ENCODE results near the gene CDC25B. TPM values are rescaled to one million over a fixed set of nuclear protein-coding genes. Genes with fewer than 3 reads are reported as not detected.

Gene CDC25B
- polyA plus RNA-seq, 2 of the 4 experiments (the other 2 are of a cell fraction) = 136 to 150 TPM

GRCh38 chr20:3820048-3820900, 24.2 kb downstream of the CDC25B start, which contains the start of gene AP5S1 (continued):
- TF ChIP-seq CTCF (IDR thresholded peaks at IDR 0.05) = peak; percentile 100

- H3K27ac ChIP-seq = peak overlapping the region; percentile 91 to 92
- no peak for DNase-seq (ENCODE audit: low read depth in 1 of 2, low spot score in 1 of 2)
- FAIRE-seq = no peak
- 33% methylated on average over 20 of the region's 20 CpGs for WGBS (ENCODE audit: missing lambda C conversion rate)
- TF ChIP-seq KDM5A (IDR thresholded peaks at IDR 0.05) (peak; percentile 31; the same call in 1 of the 2 replicates), CHD2 (IDR thresholded peaks at IDR 0.05; ENCODE audit: low read length, partially characterized antibody) (no peak), KDM1A (IDR thresholded peaks at IDR 0.05; ENCODE audit: low read depth) (no peak), JUNB (IDR thresholded peaks at IDR 0.05) (no peak), HOXB13 (CRISPR knock-in tag; IDR thresholded peaks at IDR 0.05; ENCODE audit: low read depth) (no peak), FOSL2 (IDR thresholded peaks at IDR 0.05) (no peak), FOSL2 (CRISPR knock-in tag; IDR thresholded peaks at IDR 0.05) (0 out of 2 replicates have a peak, but pooled peaks have one; percentile 23), HOXA7 (CRISPR knock-in tag; IDR thresholded peaks at IDR 0.05) (0 out of 2 replicates have a peak, but pooled peaks have one; percentile 53), CBX2 (IDR thresholded peaks at IDR 0.05; ENCODE audit: borderline replicate concordance, low read depth) (no peak)
- peaks cover 28% of the 10 kb centered on the region for H3K4me1 ChIP-seq
- no peak for ATAC-seq
- CTCF ChIA-PET = interaction anchor here (0.6 to 13.5 kb wide), 30 partner anchors 14 to 251 kb away, joined by 3 to 132 read pairs (median 5); partner anchors contain the start of genes ADISSP and MAVS
- peak overlapping the region; percentile 74 for H3K4me2 ChIP-seq
- POLR2A ChIA-PET = interaction anchor here (0.7 to 3.7 kb wide), 12 partner anchors 9 to 264 kb away, joined by 3 to 40 read pairs (median 8); partner anchors contain the start of genes ADISSP, CDC25B, CENPB and SPEF1
- peak overlapping the region; percentile 63 for H3K4me3 ChIP-seq
- H3K9me3 ChIP-seq = no peaks in the 10 kb centered on the region
Measured at GRCh38 chr20:3820901-3821727, 25.0 kb downstream of the CDC25B start.

GRCh38 chr20:3821996-3822395, 25.9 kb downstream of the CDC25B start:
- H3K4me1 ChIP-seq = peaks cover 28% of the 10 kb centered on the region
- no peak for TF ChIP-seq HES2 (IDR thresholded peaks at IDR 0.05)
- TF ChIP-seq HOXA7 (CRISPR knock-in tag; IDR thresholded peaks at IDR 0.05) = no peak
- TF ChIP-seq PHF8 (IDR thresholded peaks at IDR 0.05; ENCODE audit: borderline replicate concordance, low read depth) = no peak
- no peak for TF ChIP-seq RFX5 (IDR thresholded peaks at IDR 0.05)
- no peak for TF ChIP-seq ZNF302 (CRISPR knock-in tag; IDR thresholded peaks at IDR 0.05)
- CTCF ChIA-PET = interaction anchor here (0.9 to 13.5 kb wide), 8 partner anchors 13 to 250 kb away, joined by 3 to 132 read pairs (median 16); partner anchors contain the start of gene ADISSP
- no peak for DNase-seq (ENCODE audit: low read depth in 1 of 2, low spot score in 1 of 2)
- no peak for ATAC-seq
- FAIRE-seq = no peak
- no peak overlapping the region for H3K27ac ChIP-seq
- H3K4me2 ChIP-seq = peak overlapping the region; percentile 74; the same call in 1 of the 3 replicates
- H3K9me3 ChIP-seq = no peaks in the 10 kb centered on the region
- H3K4me3 ChIP-seq = no peak overlapping the region
- WGBS (ENCODE audit: missing lambda C conversion rate) = 93% methylated on average over 14 of the region's 14 CpGs
- POLR2A ChIA-PET = interaction anchor here (3.2 kb wide), 1 partner anchor 26 kb away, joined by 19 read pairs; the partner anchor contains the start of gene CDC25B

GRCh38 chr20:3823881-3824280, 27.8 kb downstream of the CDC25B start:
- H3K4me1 ChIP-seq = peaks cover 16% of the 10 kb centered on the region
- POLR2A ChIA-PET = interaction anchor here (0.6 to 1.0 kb wide), 2 partner anchors 9 to 43 kb away, joined by 3 to 5 read pairs; partner anchors contain the start of gene SPEF1
- no peak overlapping the region for H3K27ac ChIP-seq
- ATAC-seq (no peak), FAIRE-seq (no peak), DNase-seq (ENCODE audit: low read depth in 1 of 2, low spot score in 1 of 2) (no peak)
- H3K9me3 ChIP-seq = no peaks in the 10 kb centered on the region
- 90% methylated on average over 18 of the region's 20 CpGs for WGBS (ENCODE audit: missing lambda C conversion rate)
- no peak overlapping the region for H3K4me3 ChIP-seq
- no peak overlapping the region for H3K4me2 ChIP-seq
- CTCF ChIA-PET = interaction anchor here (1.5 to 13.5 kb wide), 3 partner anchors 11 to 32 kb away, joined by 4 to 132 read pairs (median 128); no protein-coding TSS in a partner anchor
- TF ChIP-seq ZSCAN20 (CRISPR knock-in tag; IDR thresholded peaks at IDR 0.05) (no peak), NFE2L2 (conservative IDR thresholded peaks at IDR 0.05; ENCODE audit: low read length) (no peak), MYC (IDR thresholded peaks at IDR 0.05; ENCODE audit: borderline replicate concordance, low read length) (no peak), FOSL2 (IDR thresholded peaks at IDR 0.05) (no peak), FOSL2 (CRISPR knock-in tag; IDR thresholded peaks at IDR 0.05) (no peak), EP300 (IDR thresholded peaks at IDR 0.05) (no peak), CHD2 (IDR thresholded peaks at IDR 0.05; ENCODE audit: low read length, partially characterized antibody) (no peak), ELK1 (IDR thresholded peaks at IDR 0.05; ENCODE audit: low read depth, low read length) (no peak), RAD21 (conservative IDR thresholded peaks at IDR 0.05 in 1 of 2, IDR thresholded peaks at IDR 0.05 in 1 of 2) (no peak), FOXS1 (CRISPR knock-in tag; IDR thresholded peaks at IDR 0.05) (no peak), HES2 (IDR thresholded peaks at IDR 0.05) (no peak), TFCP2L1 (CRISPR knock-in tag; IDR thresholded peaks at IDR 0.05) (no peak), HOXA7 (CRISPR knock-in tag; IDR thresholded peaks at IDR 0.05) (no peak), PBX3 (IDR thresholded peaks at IDR 0.05) (no peak)
